ENCODE results near the gene TIMP3. TPM values are rescaled to one million over a fixed set of nuclear protein-coding genes. Genes with fewer than 3 reads are reported as not detected.

The TIMP3 gene
- total RNA-seq, 1 experiment from 2014 or later, result 3.3 TPM

GRCh38 chr22:32830957-32831356 lies 29.5 kb downstream of the TIMP3 start (continued):
- TF ChIP-seq AFF4 (CRISPR knock-in tag; IDR thresholded peaks at IDR 0.05; ENCODE audit: borderline replicate concordance) (no peak), ZNF121 (CRISPR knock-in tag; IDR thresholded peaks at IDR 0.05) (no peak), FOXJ3 (CRISPR knock-in tag; IDR thresholded peaks at IDR 0.05; ENCODE audit: borderline replicate concordance) (no peak), ZNF532 (CRISPR knock-in tag; IDR thresholded peaks at IDR 0.05; ENCODE audit: borderline replicate concordance) (no peak), ATF3 (CRISPR knock-in tag; conservative IDR thresholded peaks at IDR 0.05) (no peak), ZNF423 (CRISPR knock-in tag; IDR thresholded peaks at IDR 0.05) (no peak), FOXK1 (CRISPR knock-in tag; IDR thresholded peaks at IDR 0.05) (no peak), EMX1 (CRISPR knock-in tag; IDR thresholded peaks at IDR 0.05) (no peak), OVOL2 (CRISPR knock-in tag; IDR thresholded peaks at IDR 0.05; ENCODE audit: borderline replicate concordance) (no peak)
- TF ChIP-seq, protein P1, sequence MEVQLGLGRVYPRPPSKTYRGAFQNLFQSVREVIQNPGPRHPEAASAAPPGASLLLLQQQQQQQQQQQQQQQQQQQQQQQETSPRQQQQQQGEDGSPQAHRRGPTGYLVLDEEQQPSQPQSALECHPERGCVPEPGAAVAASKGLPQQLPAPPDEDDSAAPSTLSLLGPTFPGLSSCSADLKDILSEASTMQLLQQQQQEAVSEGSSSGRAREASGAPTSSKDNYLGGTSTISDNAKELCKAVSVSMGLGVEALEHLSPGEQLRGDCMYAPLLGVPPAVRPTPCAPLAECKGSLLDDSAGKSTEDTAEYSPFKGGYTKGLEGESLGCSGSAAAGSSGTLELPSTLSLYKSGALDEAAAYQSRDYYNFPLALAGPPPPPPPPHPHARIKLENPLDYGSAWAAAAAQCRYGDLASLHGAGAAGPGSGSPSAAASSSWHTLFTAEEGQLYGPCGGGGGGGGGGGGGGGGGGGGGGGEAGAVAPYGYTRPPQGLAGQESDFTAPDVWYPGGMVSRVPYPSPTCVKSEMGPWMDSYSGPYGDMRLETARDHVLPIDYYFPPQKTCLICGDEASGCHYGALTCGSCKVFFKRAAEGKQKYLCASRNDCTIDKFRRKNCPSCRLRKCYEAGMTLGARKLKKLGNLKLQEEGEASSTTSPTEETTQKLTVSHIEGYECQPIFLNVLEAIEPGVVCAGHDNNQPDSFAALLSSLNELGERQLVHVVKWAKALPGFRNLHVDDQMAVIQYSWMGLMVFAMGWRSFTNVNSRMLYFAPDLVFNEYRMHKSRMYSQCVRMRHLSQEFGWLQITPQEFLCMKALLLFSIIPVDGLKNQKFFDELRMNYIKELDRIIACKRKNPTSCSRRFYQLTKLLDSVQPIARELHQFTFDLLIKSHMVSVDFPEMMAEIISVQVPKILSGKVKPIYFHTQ (CRISPR knock-in tag; IDR thresholded peaks at IDR 0.05), result no peak
- TF ChIP-seq, protein P2, sequence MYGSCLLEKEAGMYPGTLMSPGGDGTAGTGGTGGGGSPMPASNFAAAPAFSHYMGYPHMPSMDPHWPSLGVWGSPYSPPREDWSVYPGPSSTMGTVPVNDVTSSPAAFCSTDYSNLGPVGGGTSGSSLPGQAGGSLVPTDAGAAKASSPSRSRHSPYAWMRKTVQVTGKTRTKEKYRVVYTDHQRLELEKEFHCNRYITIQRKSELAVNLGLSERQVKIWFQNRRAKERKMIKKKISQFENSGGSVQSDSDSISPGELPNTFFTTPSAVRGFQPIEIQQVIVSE (CRISPR knock-in tag; IDR thresholded peaks at IDR 0.05; ENCODE audit: borderline replicate concordance), result no peak
- TF ChIP-seq, protein P3, sequence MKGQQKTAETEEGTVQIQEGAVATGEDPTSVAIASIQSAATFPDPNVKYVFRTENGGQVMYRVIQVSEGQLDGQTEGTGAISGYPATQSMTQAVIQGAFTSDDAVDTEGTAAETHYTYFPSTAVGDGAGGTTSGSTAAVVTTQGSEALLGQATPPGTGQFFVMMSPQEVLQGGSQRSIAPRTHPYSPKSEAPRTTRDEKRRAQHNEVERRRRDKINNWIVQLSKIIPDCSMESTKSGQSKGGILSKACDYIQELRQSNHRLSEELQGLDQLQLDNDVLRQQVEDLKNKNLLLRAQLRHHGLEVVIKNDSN (CRISPR knock-in tag; IDR thresholded peaks at IDR 0.05), result no peak
- TF ChIP-seq, protein P4, sequence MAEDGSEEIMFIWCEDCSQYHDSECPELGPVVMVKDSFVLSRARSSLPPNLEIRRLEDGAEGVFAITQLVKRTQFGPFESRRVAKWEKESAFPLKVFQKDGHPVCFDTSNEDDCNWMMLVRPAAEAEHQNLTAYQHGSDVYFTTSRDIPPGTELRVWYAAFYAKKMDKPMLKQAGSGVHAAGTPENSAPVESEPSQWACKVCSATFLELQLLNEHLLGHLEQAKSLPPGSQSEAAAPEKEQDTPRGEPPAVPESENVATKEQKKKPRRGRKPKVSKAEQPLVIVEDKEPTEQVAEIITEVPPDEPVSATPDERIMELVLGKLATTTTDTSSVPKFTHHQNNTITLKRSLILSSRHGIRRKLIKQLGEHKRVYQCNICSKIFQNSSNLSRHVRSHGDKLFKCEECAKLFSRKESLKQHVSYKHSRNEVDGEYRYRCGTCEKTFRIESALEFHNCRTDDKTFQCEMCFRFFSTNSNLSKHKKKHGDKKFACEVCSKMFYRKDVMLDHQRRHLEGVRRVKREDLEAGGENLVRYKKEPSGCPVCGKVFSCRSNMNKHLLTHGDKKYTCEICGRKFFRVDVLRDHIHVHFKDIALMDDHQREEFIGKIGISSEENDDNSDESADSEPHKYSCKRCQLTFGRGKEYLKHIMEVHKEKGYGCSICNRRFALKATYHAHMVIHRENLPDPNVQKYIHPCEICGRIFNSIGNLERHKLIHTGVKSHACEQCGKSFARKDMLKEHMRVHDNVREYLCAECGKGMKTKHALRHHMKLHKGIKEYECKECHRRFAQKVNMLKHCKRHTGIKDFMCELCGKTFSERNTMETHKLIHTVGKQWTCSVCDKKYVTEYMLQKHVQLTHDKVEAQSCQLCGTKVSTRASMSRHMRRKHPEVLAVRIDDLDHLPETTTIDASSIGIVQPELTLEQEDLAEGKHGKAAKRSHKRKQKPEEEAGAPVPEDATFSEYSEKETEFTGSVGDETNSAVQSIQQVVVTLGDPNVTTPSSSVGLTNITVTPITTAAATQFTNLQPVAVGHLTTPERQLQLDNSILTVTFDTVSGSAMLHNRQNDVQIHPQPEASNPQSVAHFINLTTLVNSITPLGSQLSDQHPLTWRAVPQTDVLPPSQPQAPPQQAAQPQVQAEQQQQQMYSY (CRISPR knock-in tag; IDR thresholded peaks at IDR 0.05), result no peak
